IPS-15b (cell line): ENCODE results near the gene KISS1R.

Experiments
- H3K27me3 ChIP-seq: one replicate; pipeline ENCODE4 v1.6.1; 2013; ENCODE audit warnings: low read length; ENCODE audit not compliant: control insufficient read depth, insufficient read depth
- H3K36me3 ChIP-seq: one replicate; pipeline ENCODE4 v1.6.1; 2013; ENCODE audit warnings: low read length; ENCODE audit not compliant: control insufficient read depth, insufficient read depth
- H3K4me1 ChIP-seq: one replicate; pipeline ENCODE4 v1.6.1; 2013; ENCODE audit warnings: mild to moderate bottlenecking, low read length; ENCODE audit not compliant: control insufficient read depth, insufficient read depth
- H3K4me3 ChIP-seq: one replicate; pipeline ENCODE4 v1.5.1; 2013; ENCODE audit warnings: low read depth, low read length
- H3K9ac ChIP-seq: one replicate; pipeline ENCODE4 v1.6.1; 2013; ENCODE audit warnings: low read depth, mild to moderate bottlenecking, low read length
- H3K9me3 ChIP-seq: one replicate; pipeline ENCODE4 v1.6.1; 2013; ENCODE audit warnings: mild to moderate bottlenecking, low read length; ENCODE audit not compliant: control insufficient read depth, insufficient read depth

KISS1R gene

GRCh38 chr19:940591-941291, 23.6 kb downstream of the KISS1R start:
- Histone ChIP-seq H3K36me3 (peaks cover 22% of the 10 kb centered on the region), H3K9me3 (no peaks in the 10 kb centered on the region), H3K4me3 (no peak overlapping the region), H3K9ac (no peak overlapping the region), H3K4me1 (no peaks in the 10 kb centered on the region), H3K27me3 (no peaks in the 10 kb centered on the region)

- no peaks in the 10 kb centered on the region for H3K4me1 ChIP-seq
- H3K27me3 ChIP-seq: no peaks in the 10 kb centered on the region
- H3K36me3 ChIP-seq: peaks cover 20% of the 10 kb centered on the region
- no peaks in the 10 kb centered on the region for H3K9me3 ChIP-seq
- no peak overlapping the region for H3K4me3 ChIP-seq
- no peak overlapping the region for H3K9ac ChIP-seq
Measured at GRCh38 chr19:941292-942132, 24.4 kb downstream of the KISS1R start.

- no peak overlapping the region for H3K4me3 ChIP-seq
Measured at GRCh38 chr19:942133-942645, 25.1 kb downstream of the KISS1R start.

GRCh38 chr19:943551-944170, 26.5 kb downstream of the KISS1R start:
- peaks cover 22% of the 10 kb centered on the region for H3K36me3 ChIP-seq
- no peak overlapping the region for H3K9ac ChIP-seq
- no peaks in the 10 kb centered on the region for H3K4me1 ChIP-seq
- no peaks in the 10 kb centered on the region for H3K27me3 ChIP-seq
- H3K4me3 ChIP-seq: no peak overlapping the region
- no peaks in the 10 kb centered on the region for H3K9me3 ChIP-seq

More at GRCh38 chr19:942133-942645, 25.1 kb downstream of the KISS1R start:
- Histone ChIP-seq H3K4me1 (no peaks in the 10 kb centered on the region), H3K9me3 (no peaks in the 10 kb centered on the region), H3K36me3 (peaks cover 20% of the 10 kb centered on the region), H3K27me3 (no peaks in the 10 kb centered on the region), H3K9ac (no peak overlapping the region)

- Histone ChIP-seq H3K27me3 (no peaks in the 10 kb centered on the region), H3K36me3 (peaks cover 22% of the 10 kb centered on the region), H3K9ac (no peak overlapping the region), H3K4me1 (no peaks in the 10 kb centered on the region), H3K9me3 (no peaks in the 10 kb centered on the region), H3K4me3 (no peak overlapping the region)
Measured at GRCh38 chr19:944171-944567, 27.0 kb downstream of the KISS1R start.

GRCh38 chr19:944663-945241, 27.6 kb downstream of the KISS1R start:
- Histone ChIP-seq H3K27me3 (no peaks in the 10 kb centered on the region), H3K36me3 (peaks cover 22% of the 10 kb centered on the region), H3K4me1 (no peaks in the 10 kb centered on the region), H3K9ac (no peak overlapping the region), H3K4me3 (no peak overlapping the region), H3K9me3 (no peaks in the 10 kb centered on the region)

- H3K4me3 ChIP-seq: no peak overlapping the region
- no peak overlapping the region for H3K9ac ChIP-seq
- no peaks in the 10 kb centered on the region for H3K4me1 ChIP-seq
- H3K36me3 ChIP-seq: peaks cover 21% of the 10 kb centered on the region
- H3K9me3 ChIP-seq: no peaks in the 10 kb centered on the region
- H3K27me3 ChIP-seq: no peaks in the 10 kb centered on the region
Measured at GRCh38 chr19:945401-946252, 28.5 kb downstream of the KISS1R start.

GRCh38 chr19:947090-947706, 30.1 kb downstream of the KISS1R start:
- Histone ChIP-seq H3K4me1 (no peaks in the 10 kb centered on the region), H3K27me3 (no peaks in the 10 kb centered on the region), H3K36me3 (peaks cover 12% of the 10 kb centered on the region), H3K9me3 (no peaks in the 10 kb centered on the region), H3K4me3 (no peak overlapping the region), H3K9ac (no peak overlapping the region)

- Histone ChIP-seq H3K9ac (no peak overlapping the region), H3K27me3 (no peaks in the 10 kb centered on the region), H3K36me3 (peaks cover 10% of the 10 kb centered on the region), H3K9me3 (no peaks in the 10 kb centered on the region), H3K4me3 (no peak overlapping the region), H3K4me1 (no peaks in the 10 kb centered on the region)
Measured at GRCh38 chr19:947707-948539, 30.8 kb downstream of the KISS1R start.

- Histone ChIP-seq H3K27me3 (no peaks in the 10 kb centered on the region), H3K36me3 (peaks cover 10% of the 10 kb centered on the region), H3K9me3 (no peaks in the 10 kb centered on the region), H3K9ac (no peak overlapping the region), H3K4me1 (no peaks in the 10 kb centered on the region), H3K4me3 (no peak overlapping the region)
Measured at GRCh38 chr19:948842-949496, 31.8 kb downstream of the KISS1R start.
